Heart right ventricle (tissue), 16 donors: ENCODE data around the gene ARL6IP4. TPM values are rescaled to one million over a fixed set of nuclear protein-coding genes. Genes with fewer than 3 reads are reported as not detected.

Source experiments
- ATAC-seq, 8 donors: fragments of 200-7000 bp; cut with Tn5 transposase; one replicate each; pipeline ENCODE4 v1.9.1; 2020; ENCODE audit warnings: mild to moderate bottlenecking in 8 of 8, moderate library complexity in 8 of 8, moderate number of reproducible peaks in 1 of 8
- DNase-seq, 2 donors: peaks; one replicate each; pipeline ENCODE4 v3.0.0-alpha.2; 2020
- H3K27ac ChIP-seq, 10 donors: fragments of 200-600 bp; sonication (generic) in 2 of 10; one replicate each; pipeline versions ENCODE4 v1.5.0 to v1.8.0; 2020 to 2022; ENCODE audit warnings: mild to moderate bottlenecking in 3 of 10
- H3K27me3 ChIP-seq, 7 donors: fragments of 200-600 bp; one replicate each; pipeline ENCODE4 v1.8.0; 2021 to 2022; ENCODE audit warnings: mild to moderate bottlenecking in 2 of 7
- H3K36me3 ChIP-seq, 9 donors: fragments of 200-600 bp; sonication (generic) in 1 of 9; one replicate each; pipeline versions ENCODE4 v1.5.0 to v1.8.0; 2020 to 2022; ENCODE audit warnings: mild to moderate bottlenecking in 2 of 9
- H3K4me1 ChIP-seq, 9 donors: fragments of 200-600 bp; sonication (generic) in 1 of 9; one replicate each; pipeline versions ENCODE4 v1.5.0 to v1.8.0; 2020 to 2022; ENCODE audit warnings: mild to moderate bottlenecking in 4 of 9
- H3K4me3 ChIP-seq, 10 donors: fragments of 200-600 bp; sonication (generic) in 2 of 10; one replicate each; pipeline versions ENCODE4 v1.5.0 to v1.8.0; 2020 to 2022; ENCODE audit warnings: mild to moderate bottlenecking in 7 of 10, moderate library complexity in 2 of 10
- H3K9me3 ChIP-seq, 11 donors: fragments of 200-600 bp in 10 of 11; sonication (generic) in 2 of 11; one replicate each; pipeline versions ENCODE4 v1.5.0 to v1.8.0; 2013 to 2022; ENCODE audit warnings: mild to moderate bottlenecking in 2 of 11, control low read depth in 1 of 11, moderate library complexity in 1 of 11
- CTCF ChIP-seq, 9 donors: fragments of 200-600 bp; sonication (generic) in 2 of 9; IDR thresholded peaks; one replicate each; pipeline versions ENCODE4 v1.5.0 to v1.8.0; 2021 to 2022; ENCODE audit warnings: antibody characterized with exemption in 9 of 9, mild to moderate bottlenecking in 5 of 9, moderate library complexity in 1 of 9
- WGBS, 2 donors: extraction: QIAGEN DNeasy Blood & Tissue Kit; methylation state at CpG; one replicate each; pipeline ENCODE4 v1.1.7; 2013; ENCODE audit warnings: inconsistent platforms in 1 of 2; 5-methylcytosine and 5-hydroxymethylcytosine counted together
- intact Hi-C, 10 donors: fragments of 100-400 bp; cut with DNase I; formaldehyde crosslinking; loops; one replicate each; pipeline versions ENCODE4 v1.11.1 to v1.14.2; 2022
- polyA plus RNA-seq, 2 donors: library from polyadenylated mRNA; stranded (reverse); fragments of 200-250 nt; gene quantifications; one replicate each; pipeline ENCODE4 v1.2.3, GENCODE V29; 2013
- total RNA-seq, 10 donors: library from RNA; stranded (reverse); fragmentation: NEBNext Ultra II Directional in 3 of 10; extraction: Animal tissue kit (Norgen Biotek cat#: 25700) in 3 of 10; gene quantifications; one replicate each; pipeline versions ENCODE4 v1.2.1 to v1.2.4, GENCODE V29; 2021 to 2023
- donor health status: Arrhythmogenic right ventricular cardiomyopathy.
- donor health status: ischemic (EF 13 %, LVEDD 7.1; RV severe dilation, severe dysfunction).
- donor health status: healthy with polysubstance abuse.
- donor health status: DM: no; HTN: yes; CAD: no.
- donor health status: DM: no; HTN: no; CAD: no.
- donor health status: ischemic (EF 25% LVEDD 6.9; RV normal size, moderate dysfunction).
- donor health status: ischemic (EF 25% LVEDD 5.7; RV mildly dilated, moderate dysfunction).
- donor health status: healthy.
- donor health status: DM: yes; HTN: yes; CAD: no.
- donor health status: Ischemic cardiomyopathy.
- donor health status: ischemic (EF 35%, LVEDD 5.7; RV mildly dilated, moderate dysfunction).
- donor health status: nonischemic (EF 11% LVEDD 7.7; RV severe dilation, severe dysfunction).
- donor health status: DM: yes; HTN: yes; CAD: no.
- donor health status: PGD.
- donor health status: ischemic (EF 29% LVEDD 5.4; RV normal size, mild dysfunction).
- donor health status: nonischemic (EF 23%, LVEDD 6.1; RV moderate dilation, normal function).

ARL6IP4 gene
- total and polyA plus RNA-seq, 12 donors: 125 to 319 (median 145) TPM

- WGBS, 2 donors: 59 to 60% methylated on average over 15 of the region's 15 CpGs
- intact Hi-C loops: loop anchor here in 2 of 10 donors (5.0 kb wide), 2 partner anchors 265 to 270 kb away; partner anchors contain the start of genes MPHOSPH9 (in 1 of the 2) and MTRFR (in 1 of the 2)
- peaks cover 11 to 50% (median 33%) of the 10 kb centered on the region in 9 donors for H3K4me1 ChIP-seq
- peak overlapping the region in 6 of 10 donors; percentile 9 to 74 (median 28) for H3K27ac ChIP-seq
- DNase-seq (no peak), ATAC-seq (no peak)
- H3K36me3 ChIP-seq: no peaks in the 10 kb centered on the region
- no peaks in the 10 kb centered on the region for H3K9me3 ChIP-seq
- H3K27me3 ChIP-seq: no peaks in the 10 kb centered on the region
- TF ChIP-seq CTCF (IDR thresholded peaks at IDR 0.05): no peak
- peak overlapping the region in 6 of 10 donors; percentile 60 to 94 (median 73) for H3K4me3 ChIP-seq
Observed at GRCh38 chr12:122966743-122967550, 13.5 kb upstream of the ARL6IP4 start.

- no peak for ATAC-seq
- Histone ChIP-seq H3K4me1 (peaks cover 11 to 38% (median 29%) of the 10 kb centered on the region in 9 donors), H3K4me3 (no peak overlapping the region), H3K27me3 (no peaks in the 10 kb centered on the region), H3K9me3 (no peaks in the 10 kb centered on the region), H3K36me3 (no peaks in the 10 kb centered on the region), H3K27ac (no peak overlapping the region)
- no peak for DNase-seq
- 82 to 86% methylated on average over 2 of the region's 2 CpGs for WGBS, 2 donors
- intact Hi-C loops: loop anchor here in 2 of 10 donors (5.0 kb wide), 2 partner anchors 264 to 269 kb away; partner anchors contain the start of genes MPHOSPH9 (in 1 of the 2) and MTRFR (in 1 of the 2)
- TF ChIP-seq CTCF (IDR thresholded peaks at IDR 0.05): no peak
Observed at GRCh38 chr12:122968104-122968503, 12.4 kb upstream of the ARL6IP4 start.

- DNase-seq (no peak), ATAC-seq (no peak)
- no peak for TF ChIP-seq CTCF (IDR thresholded peaks at IDR 0.05)
- no peaks in the 10 kb centered on the region for H3K27me3 ChIP-seq
- H3K9me3 ChIP-seq: no peaks in the 10 kb centered on the region
- no peak overlapping the region for H3K4me3 ChIP-seq
- intact Hi-C loops: loop anchor here in 2 of 10 donors (5.0 kb wide), 2 partner anchors 263 to 268 kb away; partner anchors contain the start of genes MPHOSPH9 (in 1 of the 2) and MTRFR (in 1 of the 2)
- WGBS, 2 donors: 50 to 54% methylated on average over 4 of the region's 4 CpGs
- no peak overlapping the region for H3K27ac ChIP-seq
- H3K36me3 ChIP-seq: no peaks in the 10 kb centered on the region
- peaks cover 7 to 30% (median 21%) of the 10 kb centered on the region in 9 donors for H3K4me1 ChIP-seq
Observed at GRCh38 chr12:122969676-122970075, 10.8 kb upstream of the ARL6IP4 start.

- TF ChIP-seq CTCF (IDR thresholded peaks at IDR 0.05): no peak
- Histone ChIP-seq H3K36me3 (peaks cover 0 to 22% (median 0%) of the 10 kb centered on the region in 9 donors), H3K27me3 (no peaks in the 10 kb centered on the region), H3K9me3 (no peaks in the 10 kb centered on the region), H3K4me3 (peak overlapping the region; percentile 59 to 99 (median 85)), H3K27ac (peak overlapping the region; percentile 93 to 100 (median 98)), H3K4me1 (peaks cover 9 to 42% (median 28%) of the 10 kb centered on the region in 9 donors)
- ATAC-seq: peak; percentile 94 to 98 (median 96)
- 1% methylated on average over 32 of the region's 32 CpGs for WGBS, 2 donors
- DNase-seq: peak; percentile 97 to 98
- intact Hi-C loops: no loop called here
Observed at GRCh38 chr12:122974274-122974891, 6.1 kb upstream of the ARL6IP4 start.
